Activated CD4-positive, alpha-beta T cell treated with anti-CD3 and anti-CD28 coated beads, Interleukin-2, amount 10 ng/mL, durations not matched to agents 24 days and 14 days (primary cell): ENCODE data around the gene B3GAT2. TPM values are rescaled to one million over a fixed set of nuclear protein-coding genes. Genes with fewer than 3 reads are reported as not detected.
"Not testable (repeated sequence)": the region's sequence is repeated elsewhere in the genome, so short reads cannot be mapped to it uniquely, and the experiment has no call there.

ENCODE experiments used
- DNase-seq: peaks from one replicate; pipeline ENCODE4 v3.0.0; 2022
- H3K27ac Mint-ChIP-seq: one replicate; pipeline ENCODE4 v1.8.0; 2022; ENCODE audit warnings: mild to moderate bottlenecking, mixed read lengths
- H3K27me3 Mint-ChIP-seq: one replicate; pipeline ENCODE4 v1.8.0; 2022; ENCODE audit warnings: mixed read lengths
- H3K36me3 Mint-ChIP-seq: one replicate; pipeline ENCODE4 v1.8.0; 2022; ENCODE audit warnings: low read depth, mild to moderate bottlenecking, mixed read lengths
- H3K4me1 Mint-ChIP-seq: one replicate; pipeline ENCODE4 v1.8.0; 2021; ENCODE audit warnings: mixed read lengths
- H3K4me3 Mint-ChIP-seq: one replicate; pipeline ENCODE4 v1.8.0; 2022; ENCODE audit warnings: mild to moderate bottlenecking, moderate library complexity, mixed read lengths
- H3K9me3 Mint-ChIP-seq: one replicate; pipeline ENCODE4 v1.8.0; 2021; ENCODE audit warnings: mixed read lengths
- intact Hi-C: fragments of 100-400 bp; cut with micrococcal nuclease; formaldehyde crosslinking; loops from one replicate; pipeline ENCODE4 v1.15.1; 2023
- total RNA-seq: library from RNA; stranded (reverse); gene quantifications from 2 replicates; pipeline ENCODE4 v1.2.3, GENCODE V29; 2022

Gene B3GAT2
- total RNA-seq, 1 donor from 2014 or later = 0.05 TPM

GRCh38 chr6:70954750-70955149 is 2.1 kb downstream of the B3GAT2 start:
- Mint-ChIP-seq H3K4me1 (peaks cover 8% of the 10 kb centered on the region), H3K36me3 (no peaks in the 10 kb centered on the region), H3K4me3 (peak overlapping the region; percentile 85), H3K27me3 (peaks cover 73% of the 10 kb centered on the region), H3K27ac (no peak overlapping the region), H3K9me3 (no peaks in the 10 kb centered on the region)
- intact Hi-C loops = loop anchor here (5.0 to 10.0 kb wide), 3 partner anchors 72 to 650 kb away; partner anchors contain the start of gene COL9A1
- DNase-seq = no peak

- no peaks in the 10 kb centered on the region for H3K9me3 Mint-ChIP-seq
- peak overlapping the region; percentile 7 for H3K4me3 Mint-ChIP-seq
- no peak for DNase-seq
- no peaks in the 10 kb centered on the region for H3K36me3 Mint-ChIP-seq
- no peak overlapping the region for H3K27ac Mint-ChIP-seq
- peaks cover 8% of the 10 kb centered on the region for H3K4me1 Mint-ChIP-seq
- intact Hi-C loops = loop anchor here (10.0 kb wide), 2 partner anchors 429 to 649 kb away; partner anchors contain the start of gene COL9A1
- peaks cover 68% of the 10 kb centered on the region for H3K27me3 Mint-ChIP-seq
Observed at GRCh38 chr6:70954176-70954575, 2.7 kb downstream of the B3GAT2 start.

- no peak for DNase-seq
- no peaks in the 10 kb centered on the region for H3K9me3 Mint-ChIP-seq
Observed at GRCh38 chr6:70952608-70953165, 4.2 kb downstream of the B3GAT2 start.

GRCh38 chr6:70944321-70944720 is 12.5 kb downstream of the B3GAT2 start:
- H3K27ac Mint-ChIP-seq, H3K4me3 Mint-ChIP-seq, intact Hi-C loops, H3K9me3 Mint-ChIP-seq, H3K27me3 Mint-ChIP-seq, H3K4me1 Mint-ChIP-seq, H3K36me3 Mint-ChIP-seq, DNase-seq: not testable (repeated sequence)

More at GRCh38 chr6:70952608-70953165, 4.2 kb downstream of the B3GAT2 start:
- H3K36me3 Mint-ChIP-seq = no peaks in the 10 kb centered on the region
- no peak overlapping the region for H3K4me3 Mint-ChIP-seq
- no peak overlapping the region for H3K27ac Mint-ChIP-seq
- intact Hi-C loops = loop anchor here (10.0 kb wide), 2 partner anchors 428 to 648 kb away; partner anchors contain the start of gene COL9A1
- peaks cover 53% of the 10 kb centered on the region for H3K27me3 Mint-ChIP-seq
- peaks cover 8% of the 10 kb centered on the region for H3K4me1 Mint-ChIP-seq

GRCh38 chr6:70933853-70934252 is 23.0 kb downstream of the B3GAT2 start:
- intact Hi-C loops = no loop called here
- Mint-ChIP-seq H3K4me3 (no peak overlapping the region), H3K36me3 (no peaks in the 10 kb centered on the region), H3K4me1 (no peaks in the 10 kb centered on the region), H3K9me3 (no peaks in the 10 kb centered on the region), H3K27me3 (peaks cover 2% of the 10 kb centered on the region), H3K27ac (no peak overlapping the region)
- DNase-seq = no peak

- Mint-ChIP-seq H3K27me3 (peaks cover 9% of the 10 kb centered on the region), H3K9me3 (no peaks in the 10 kb centered on the region), H3K4me3 (no peak overlapping the region), H3K27ac (no peak overlapping the region), H3K4me1 (no peaks in the 10 kb centered on the region), H3K36me3 (no peaks in the 10 kb centered on the region)
- intact Hi-C loops = no loop called here
- no peak for DNase-seq
Observed at GRCh38 chr6:70905742-70906141, 51.1 kb downstream of the B3GAT2 start.

GRCh38 chr6:70903665-70904452 is 53.0 kb downstream of the B3GAT2 start:
- intact Hi-C loops = no loop called here
- no peaks in the 10 kb centered on the region for H3K4me1 Mint-ChIP-seq
- no peak overlapping the region for H3K27ac Mint-ChIP-seq
- peaks cover 9% of the 10 kb centered on the region for H3K27me3 Mint-ChIP-seq
- no peak for DNase-seq
- no peak overlapping the region for H3K4me3 Mint-ChIP-seq
- no peaks in the 10 kb centered on the region for H3K36me3 Mint-ChIP-seq
- no peaks in the 10 kb centered on the region for H3K9me3 Mint-ChIP-seq

- Mint-ChIP-seq H3K4me3 (no peak overlapping the region), H3K27me3 (peaks cover 9% of the 10 kb centered on the region), H3K27ac (no peak overlapping the region), H3K4me1 (no peaks in the 10 kb centered on the region), H3K9me3 (no peaks in the 10 kb centered on the region), H3K36me3 (no peaks in the 10 kb centered on the region)
- no peak for DNase-seq
- intact Hi-C loops = no loop called here
Observed at GRCh38 chr6:70901324-70901723, 55.5 kb downstream of the B3GAT2 start.

GRCh38 chr6:70900047-70900446 is 56.8 kb downstream of the B3GAT2 start:
- Mint-ChIP-seq H3K4me1 (no peaks in the 10 kb centered on the region), H3K27me3 (peaks cover 9% of the 10 kb centered on the region), H3K4me3 (no peak overlapping the region), H3K27ac (no peak overlapping the region), H3K36me3 (no peaks in the 10 kb centered on the region), H3K9me3 (no peaks in the 10 kb centered on the region)
- intact Hi-C loops = no loop called here
- no peak for DNase-seq

- Mint-ChIP-seq H3K27me3 (peaks cover 10% of the 10 kb centered on the region), H3K27ac (no peak overlapping the region), H3K9me3 (no peaks in the 10 kb centered on the region), H3K4me1 (no peaks in the 10 kb centered on the region), H3K36me3 (no peaks in the 10 kb centered on the region), H3K4me3 (no peak overlapping the region)
- intact Hi-C loops = no loop called here
- no peak for DNase-seq
Observed at GRCh38 chr6:70894001-70894400, 62.9 kb downstream of the B3GAT2 start.

GRCh38 chr6:70889270-70889669 is 67.6 kb downstream of the B3GAT2 start:
- H3K4me1 Mint-ChIP-seq = no peaks in the 10 kb centered on the region
- peaks cover 8% of the 10 kb centered on the region for H3K27me3 Mint-ChIP-seq
- no peak for DNase-seq
- no peaks in the 10 kb centered on the region for H3K36me3 Mint-ChIP-seq
- no peak overlapping the region for H3K4me3 Mint-ChIP-seq
- no peaks in the 10 kb centered on the region for H3K9me3 Mint-ChIP-seq
- no peak overlapping the region for H3K27ac Mint-ChIP-seq
- intact Hi-C loops = loop anchor here (10.0 kb wide), 1 partner anchor 574 kb away; no protein-coding TSS in a partner anchor

GRCh38 chr6:70886661-70887060 is 70.2 kb downstream of the B3GAT2 start:
- Mint-ChIP-seq H3K4me3 (no peak overlapping the region), H3K9me3 (no peaks in the 10 kb centered on the region), H3K36me3 (no peaks in the 10 kb centered on the region), H3K4me1 (no peaks in the 10 kb centered on the region), H3K27me3 (peaks cover 6% of the 10 kb centered on the region), H3K27ac (no peak overlapping the region)
- intact Hi-C loops = loop anchor here (10.0 kb wide), 1 partner anchor 572 kb away; no protein-coding TSS in a partner anchor
- DNase-seq = no peak

GRCh38 chr6:70886071-70886470 is 70.8 kb downstream of the B3GAT2 start:
- Mint-ChIP-seq H3K9me3 (no peaks in the 10 kb centered on the region), H3K36me3 (no peaks in the 10 kb centered on the region), H3K27ac (no peak overlapping the region), H3K27me3 (peaks cover 9% of the 10 kb centered on the region), H3K4me3 (no peak overlapping the region), H3K4me1 (no peaks in the 10 kb centered on the region)
- intact Hi-C loops = loop anchor here (10.0 kb wide), 1 partner anchor 571 kb away; no protein-coding TSS in a partner anchor
- no peak for DNase-seq
